Suppressor macrophage treated with lipopolysaccharide for 1 hour (primary cell): Measurements from ENCODE around the gene TSPAN4.

ENCODE experiments used
- DNase-seq, 3 donors: peaks; one replicate each; pipeline ENCODE4 v3.0.0-alpha.2; 2020 to 2022

TSPAN4 gene

DNA sequence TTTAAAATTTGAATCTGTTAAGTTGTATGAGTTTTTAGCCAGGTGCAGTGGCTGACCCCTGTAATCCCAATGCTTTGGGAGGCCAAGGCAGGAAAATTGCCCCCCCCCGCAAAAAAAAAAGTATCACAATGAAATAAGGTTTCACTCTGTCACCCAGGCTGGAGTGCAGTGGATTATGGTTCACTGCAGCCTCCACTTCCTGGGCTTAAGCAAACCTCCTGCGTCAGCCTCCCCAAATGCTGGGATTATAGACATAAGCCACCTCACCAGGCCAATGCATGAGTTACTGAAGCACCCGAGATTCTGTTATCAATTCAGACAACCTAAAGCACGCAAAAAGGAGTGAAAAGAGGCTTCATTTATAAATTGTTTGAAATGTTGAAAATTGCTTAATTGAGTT, 70.4 kb downstream of the TSPAN4 start:
- no peak for DNase-seq

DNA sequence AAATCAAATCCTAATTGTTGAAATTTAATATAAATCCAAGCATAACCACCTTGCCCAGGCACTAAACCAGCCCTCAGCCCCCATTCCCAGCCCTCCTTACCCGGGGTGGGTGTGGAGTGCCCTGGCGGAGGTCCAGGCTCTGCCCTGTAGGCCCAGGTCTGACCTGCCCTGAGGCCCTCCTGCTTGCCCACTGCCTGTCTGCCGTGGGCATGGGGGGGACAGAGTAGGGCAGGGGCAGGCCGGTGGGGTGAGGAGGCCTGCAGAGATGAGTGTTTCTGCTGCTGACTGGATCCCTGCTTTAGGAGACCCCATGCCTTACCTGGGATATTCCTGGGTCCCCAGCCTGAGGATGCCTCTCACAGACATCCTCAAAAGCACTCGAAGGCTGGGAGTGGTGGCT, 71.6 kb downstream of the TSPAN4 start:
- no peak for DNase-seq

DNA sequence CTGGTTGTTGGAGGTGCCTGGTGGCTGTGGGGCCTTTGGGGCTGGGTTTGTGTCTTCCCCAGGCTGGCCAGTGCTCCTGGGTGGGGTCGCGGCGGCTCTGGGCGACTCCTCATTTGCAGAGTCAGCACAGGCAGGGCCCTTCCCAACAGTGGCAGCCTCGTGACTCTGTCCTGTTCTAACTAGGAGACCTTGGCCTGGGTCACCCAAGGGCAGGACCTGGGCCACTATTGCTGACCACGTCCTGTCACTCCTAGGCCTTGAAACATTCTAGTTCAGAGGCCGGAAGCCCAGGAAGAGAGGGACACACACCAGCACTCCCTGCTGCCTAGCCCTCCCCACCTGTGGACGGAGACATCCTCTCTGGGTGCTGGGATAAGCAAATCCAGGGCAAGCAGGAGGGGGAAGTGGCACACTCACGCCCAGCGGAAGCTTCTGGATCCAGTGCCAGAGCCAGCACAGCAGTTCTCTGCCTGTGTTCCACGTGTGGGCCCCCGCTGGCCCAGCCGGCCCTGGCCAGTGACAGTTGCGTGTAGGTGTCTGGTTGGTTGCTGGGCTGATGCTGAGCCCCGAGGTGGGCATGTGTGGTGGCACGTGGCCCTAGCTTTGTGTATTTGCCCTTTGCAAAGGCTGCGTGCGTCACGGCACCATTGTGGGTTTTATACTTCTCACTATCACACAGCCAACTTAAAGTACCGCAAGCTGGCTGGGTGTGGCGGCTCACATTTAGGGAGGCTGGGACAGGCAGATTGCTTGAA, 72.3 kb downstream of the TSPAN4 start:
- peak in 2 of 3 donors; percentile 43 to 45 for DNase-seq
